ENCODE results near the gene CBLN3.

CBLN3 gene

DNA sequence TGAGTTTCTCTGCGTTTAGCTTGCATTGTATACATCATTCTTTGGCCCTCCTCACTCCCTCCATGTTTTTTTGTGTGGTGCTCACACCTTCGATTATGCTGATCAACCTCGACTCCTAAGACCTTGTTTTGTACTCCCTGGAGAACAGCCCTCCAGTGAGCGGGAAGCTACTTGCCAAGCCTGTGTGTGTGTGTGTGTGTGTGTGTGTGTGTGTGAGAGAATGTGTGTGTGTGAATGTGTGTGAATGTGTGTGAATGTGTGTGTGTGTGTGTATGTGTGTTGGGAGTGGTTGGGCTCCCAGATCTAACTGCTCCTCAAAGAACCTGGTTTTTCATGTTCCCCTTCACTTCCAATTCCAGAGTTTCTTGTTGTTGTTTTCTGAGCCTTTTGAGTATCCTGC lies 24.7 kb downstream of the CBLN3 start:
- H4K20me1 ChIP-seq (ENCODE audit: insufficient read depth, low read length) = no peaks in the 10 kb centered on the region
- ATAC-seq (ENCODE audit: insufficient read depth, low read depth) = no peak
- no peak overlapping the region for H2AFZ ChIP-seq (ENCODE audit: low read depth, low read length)
- H3K27me3 ChIP-seq (ENCODE audit: insufficient read depth, low read length, poor library complexity) = peaks cover 43% of the 10 kb centered on the region
- no peak overlapping the region for H3K4me3 ChIP-seq (ENCODE audit: low read depth in 1 of 2, low read length in 2 of 2)
- H3K4me1 ChIP-seq (ENCODE audit: insufficient read depth, low read length) = no peaks in the 10 kb centered on the region
- no peak for DNase-seq
- TF ChIP-seq, protein P1, sequence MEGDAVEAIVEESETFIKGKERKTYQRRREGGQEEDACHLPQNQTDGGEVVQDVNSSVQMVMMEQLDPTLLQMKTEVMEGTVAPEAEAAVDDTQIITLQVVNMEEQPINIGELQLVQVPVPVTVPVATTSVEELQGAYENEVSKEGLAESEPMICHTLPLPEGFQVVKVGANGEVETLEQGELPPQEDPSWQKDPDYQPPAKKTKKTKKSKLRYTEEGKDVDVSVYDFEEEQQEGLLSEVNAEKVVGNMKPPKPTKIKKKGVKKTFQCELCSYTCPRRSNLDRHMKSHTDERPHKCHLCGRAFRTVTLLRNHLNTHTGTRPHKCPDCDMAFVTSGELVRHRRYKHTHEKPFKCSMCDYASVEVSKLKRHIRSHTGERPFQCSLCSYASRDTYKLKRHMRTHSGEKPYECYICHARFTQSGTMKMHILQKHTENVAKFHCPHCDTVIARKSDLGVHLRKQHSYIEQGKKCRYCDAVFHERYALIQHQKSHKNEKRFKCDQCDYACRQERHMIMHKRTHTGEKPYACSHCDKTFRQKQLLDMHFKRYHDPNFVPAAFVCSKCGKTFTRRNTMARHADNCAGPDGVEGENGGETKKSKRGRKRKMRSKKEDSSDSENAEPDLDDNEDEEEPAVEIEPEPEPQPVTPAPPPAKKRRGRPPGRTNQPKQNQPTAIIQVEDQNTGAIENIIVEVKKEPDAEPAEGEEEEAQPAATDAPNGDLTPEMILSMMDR (IDR thresholded peaks at IDR 0.05; ENCODE audit: borderline replicate concordance, extremely low read depth, low read length, poor library complexity, severe bottlenecking) = no peak
- no peak for TF ChIP-seq EZH2 (IDR thresholded peaks at IDR 0.05; ENCODE audit: borderline replicate concordance, low read depth, low read length, severe bottlenecking)
- H3K9me3 ChIP-seq (ENCODE audit: insufficient read depth, low read length, severe bottlenecking) = no peaks in the 10 kb centered on the region
- no peak overlapping the region for H3K27ac ChIP-seq (ENCODE audit: low read length)
- H3K9ac ChIP-seq (ENCODE audit: low read depth, low read length) = no peak overlapping the region
- H3K4me2 ChIP-seq (ENCODE audit: insufficient read depth, low read length) = no peak overlapping the region
- H3K36me3 ChIP-seq (ENCODE audit: insufficient read depth, low read length) = no peaks in the 10 kb centered on the region
- no peaks in the 10 kb centered on the region for H3K79me2 ChIP-seq (ENCODE audit: insufficient read depth, low read length)

DNA sequence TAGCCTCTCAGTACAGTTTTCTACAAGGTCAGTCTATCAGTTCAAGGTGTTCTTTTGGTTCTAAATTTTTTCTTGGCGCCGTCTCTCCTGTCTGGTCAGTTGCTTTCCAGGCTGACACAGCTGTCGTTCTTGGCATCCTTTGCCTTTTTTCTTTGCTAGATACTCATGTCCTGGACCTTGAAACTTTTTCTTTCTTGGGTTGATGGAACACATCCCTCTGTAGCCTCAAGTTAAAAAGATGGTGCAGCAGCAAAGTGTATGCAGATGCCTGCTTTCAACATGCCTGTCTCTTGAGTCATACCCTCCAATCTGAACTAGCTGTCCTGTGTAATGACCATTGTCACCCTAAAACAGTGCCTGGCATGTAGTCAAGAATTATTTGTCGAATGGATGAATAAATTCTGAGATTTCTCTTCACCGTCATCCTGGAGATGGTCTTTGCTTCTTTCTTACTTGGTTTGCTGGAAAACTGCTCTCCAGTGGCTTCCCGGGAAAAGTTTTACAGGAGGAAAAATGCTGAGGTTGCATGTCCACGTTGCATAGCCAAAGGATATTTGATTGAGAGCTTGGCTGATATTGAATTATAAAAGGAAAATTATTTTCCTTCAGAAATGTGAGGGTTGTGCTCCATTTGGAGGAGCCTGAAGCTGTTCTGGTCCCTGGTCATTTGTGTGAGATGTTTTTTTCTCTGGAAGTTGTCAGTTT lies 26.0 kb downstream of the CBLN3 start:
- Histone ChIP-seq H3K4me3 (ENCODE audit: low read depth in 1 of 2, low read length in 2 of 2) (no peak overlapping the region), H3K27ac (ENCODE audit: low read length) (no peak overlapping the region), H3K36me3 (ENCODE audit: insufficient read depth, low read length) (no peaks in the 10 kb centered on the region), H4K20me1 (ENCODE audit: insufficient read depth, low read length) (no peaks in the 10 kb centered on the region), H3K9me3 (ENCODE audit: insufficient read depth, low read length, severe bottlenecking) (no peaks in the 10 kb centered on the region), H3K27me3 (ENCODE audit: insufficient read depth, low read length, poor library complexity) (peaks cover 44% of the 10 kb centered on the region), H3K9ac (ENCODE audit: low read depth, low read length) (no peak overlapping the region), H2AFZ (ENCODE audit: low read depth, low read length) (no peak overlapping the region), H3K4me2 (ENCODE audit: insufficient read depth, low read length) (no peak overlapping the region), H3K4me1 (ENCODE audit: insufficient read depth, low read length) (no peaks in the 10 kb centered on the region), H3K79me2 (ENCODE audit: insufficient read depth, low read length) (no peaks in the 10 kb centered on the region)
- no peak for ATAC-seq (ENCODE audit: insufficient read depth, low read depth)
- no peak for TF ChIP-seq EZH2 (IDR thresholded peaks at IDR 0.05; ENCODE audit: borderline replicate concordance, low read depth, low read length, severe bottlenecking)
- TF ChIP-seq, protein P1 (IDR thresholded peaks at IDR 0.05; ENCODE audit: borderline replicate concordance, extremely low read depth, low read length, poor library complexity, severe bottlenecking) = no peak
- no peak for DNase-seq

DNA sequence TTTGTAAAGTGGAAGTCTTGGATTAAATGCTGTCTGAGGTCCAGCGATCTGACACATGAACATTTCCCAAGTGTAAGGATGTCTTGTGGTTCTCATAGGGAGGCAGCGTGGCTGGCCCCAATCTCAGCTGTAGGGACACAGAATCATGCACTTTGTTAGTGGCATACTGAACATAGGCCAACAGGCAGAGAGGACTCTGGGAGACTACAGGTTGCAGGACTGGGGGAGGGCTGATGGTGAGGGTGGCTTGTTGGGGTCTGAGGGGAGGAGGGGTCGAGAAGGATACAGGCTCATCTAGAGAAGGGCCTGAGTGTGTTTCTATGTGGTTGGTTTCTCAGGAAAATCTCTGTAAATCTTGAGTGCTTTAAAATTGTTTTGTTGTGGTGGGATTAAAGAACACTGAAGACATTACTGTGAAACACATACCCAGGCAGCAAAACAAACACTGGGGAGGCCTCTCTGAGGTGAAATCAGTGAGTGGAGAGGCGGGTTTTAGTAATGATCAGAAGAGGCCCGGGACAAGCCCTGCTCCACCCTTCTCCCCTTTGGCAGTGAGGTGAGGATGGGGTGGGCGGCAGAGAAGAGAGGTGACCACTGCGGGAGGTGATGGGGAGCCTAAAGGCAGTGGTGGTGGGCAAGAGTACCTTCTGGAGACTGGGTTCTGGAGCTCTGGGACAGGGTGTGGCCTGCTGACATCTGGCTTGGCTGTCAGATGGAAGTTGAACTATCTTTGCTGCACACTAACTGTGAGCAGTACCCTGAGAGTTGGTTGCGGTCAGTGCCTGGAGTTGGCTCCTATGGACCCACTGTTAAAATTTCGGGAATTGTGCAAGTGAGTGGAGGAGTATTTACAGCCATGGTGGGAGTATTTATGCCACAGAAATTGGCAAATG lies 27.4 kb downstream of the CBLN3 start:
- Histone ChIP-seq H3K4me1 (ENCODE audit: insufficient read depth, low read length) (no peaks in the 10 kb centered on the region), H3K27me3 (ENCODE audit: insufficient read depth, low read length, poor library complexity) (peaks cover 53% of the 10 kb centered on the region), H3K4me3 (ENCODE audit: low read depth in 1 of 2, low read length in 2 of 2) (no peak overlapping the region), H3K27ac (ENCODE audit: low read length) (no peak overlapping the region), H3K4me2 (ENCODE audit: insufficient read depth, low read length) (no peak overlapping the region), H4K20me1 (ENCODE audit: insufficient read depth, low read length) (no peaks in the 10 kb centered on the region), H2AFZ (ENCODE audit: low read depth, low read length) (no peak overlapping the region), H3K79me2 (ENCODE audit: insufficient read depth, low read length) (no peaks in the 10 kb centered on the region), H3K9me3 (ENCODE audit: insufficient read depth, low read length, severe bottlenecking) (no peaks in the 10 kb centered on the region), H3K36me3 (ENCODE audit: insufficient read depth, low read length) (no peaks in the 10 kb centered on the region), H3K9ac (ENCODE audit: low read depth, low read length) (no peak overlapping the region)
- DNase-seq (no peak), ATAC-seq (ENCODE audit: insufficient read depth, low read depth) (no peak; the same call in 2 of the 3 replicates)
- TF ChIP-seq EZH2 (IDR thresholded peaks at IDR 0.05; ENCODE audit: borderline replicate concordance, low read depth, low read length, severe bottlenecking) = no peak
- TF ChIP-seq, protein P1 (IDR thresholded peaks at IDR 0.05; ENCODE audit: borderline replicate concordance, extremely low read depth, low read length, poor library complexity, severe bottlenecking) = no peak

All from DND-41 (cell line).